Activated gamma-delta T cell treated with Interleukin-2 at 50 U/mL for 16 hours (primary cell): Measurements from ENCODE around the gene ATG16L2.
"Not testable (repeated sequence)": the region's sequence is repeated elsewhere in the genome, so short reads cannot be mapped to it uniquely, and the experiment has no call there.

Experiments used
- DNase-seq: peaks from one replicate; pipeline ENCODE4 v3.0.0-alpha.2; 2020

The ATG16L2 gene

DNA sequence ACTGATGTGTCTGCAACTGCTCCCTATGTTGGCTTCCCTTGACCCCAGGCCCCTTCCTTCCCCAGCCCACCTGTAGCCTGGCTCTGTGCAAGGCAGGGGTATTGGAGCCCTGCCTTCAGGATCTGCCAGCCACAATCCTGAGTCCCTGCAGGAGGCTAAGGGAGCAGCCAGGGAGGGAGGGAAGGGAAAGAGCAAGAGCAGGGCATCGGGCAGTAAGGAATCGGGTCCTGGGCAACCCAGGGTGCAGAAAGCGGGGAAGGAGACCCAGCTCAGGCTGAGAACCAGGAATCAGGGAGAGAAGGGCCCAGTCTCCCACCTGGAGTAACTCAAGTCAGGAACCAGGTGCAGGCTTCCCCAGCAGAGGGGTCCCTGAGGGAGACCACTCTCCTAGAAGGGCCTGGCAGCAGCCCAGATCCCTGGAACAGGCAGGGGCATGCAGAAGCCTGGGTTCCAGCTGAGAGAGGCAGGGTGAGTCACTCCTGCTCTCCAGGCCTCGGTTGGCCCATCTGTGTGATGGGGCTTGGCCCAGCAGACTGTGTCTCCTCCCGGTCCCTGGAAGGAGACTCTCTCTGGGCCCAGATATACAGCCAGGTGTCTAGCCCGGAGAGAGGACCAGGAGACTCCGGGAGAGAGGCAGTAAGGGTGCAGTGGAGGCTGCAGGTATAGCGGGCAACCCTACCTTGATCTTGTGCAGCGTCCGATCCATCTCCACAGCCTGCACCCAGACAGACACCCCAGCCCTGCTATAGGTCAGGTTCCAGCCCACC lies 33.7 kb upstream of the ATG16L2 start:
- no peak for DNase-seq

- no peak for DNase-seq
Observed at GRCh38 chr11:72781063-72781312, 33.2 kb upstream of the ATG16L2 start.

- peak; percentile 44 for DNase-seq
Observed at GRCh38 chr11:72781313-72782080, 32.7 kb upstream of the ATG16L2 start.

- DNase-seq, result no peak
Observed at GRCh38 chr11:72782081-72782920, 31.9 kb upstream of the ATG16L2 start.

GRCh38 chr11:72783144-72783905 lies 30.9 kb upstream of the ATG16L2 start:
- no peak for DNase-seq

GRCh38 chr11:72784662-72785061 lies 29.5 kb upstream of the ATG16L2 start:
- no peak for DNase-seq

DNA sequence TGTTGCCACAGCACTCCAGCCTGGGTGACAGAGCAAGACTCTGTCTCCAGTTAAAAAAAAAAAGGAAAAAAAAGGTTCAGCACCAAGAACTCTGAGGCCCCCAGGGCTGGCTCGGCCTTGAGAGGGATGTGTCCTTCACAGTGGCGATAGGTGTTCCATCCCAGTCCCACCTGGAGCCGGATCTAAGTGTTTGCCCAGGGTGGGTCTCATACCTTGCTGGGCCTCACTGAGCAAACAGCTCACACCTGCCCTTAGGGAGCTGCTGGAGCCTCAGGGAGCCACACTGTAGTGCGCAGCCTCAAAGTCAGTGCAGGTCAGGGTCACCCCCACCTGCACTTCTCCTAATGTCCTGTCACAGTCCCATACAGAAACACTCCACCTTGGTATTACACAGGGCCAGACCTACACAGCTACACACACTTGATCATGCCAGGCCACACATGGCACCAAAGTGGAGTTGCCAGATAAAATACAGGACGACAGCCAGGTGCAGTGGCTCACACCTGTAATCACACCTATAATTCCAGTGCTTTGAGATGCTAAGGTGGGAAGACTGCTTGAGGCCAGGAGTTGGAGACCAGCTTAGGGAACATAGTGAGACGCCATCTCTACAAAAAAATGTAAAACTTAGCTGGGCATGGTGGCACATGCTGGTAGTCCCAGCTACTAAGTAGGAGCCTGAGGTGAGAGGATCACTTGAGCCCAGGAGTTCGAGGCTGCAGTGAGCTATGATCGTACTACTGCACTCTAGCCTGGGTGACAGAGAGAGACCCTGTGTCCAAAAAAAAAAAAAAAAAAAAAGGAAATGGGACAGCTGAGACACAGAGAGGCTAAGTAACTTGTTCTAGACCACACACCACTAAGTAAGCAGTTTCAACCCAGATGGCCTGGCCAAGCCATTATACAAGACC lies 27.7 kb upstream of the ATG16L2 start:
- no peak for DNase-seq

DNA sequence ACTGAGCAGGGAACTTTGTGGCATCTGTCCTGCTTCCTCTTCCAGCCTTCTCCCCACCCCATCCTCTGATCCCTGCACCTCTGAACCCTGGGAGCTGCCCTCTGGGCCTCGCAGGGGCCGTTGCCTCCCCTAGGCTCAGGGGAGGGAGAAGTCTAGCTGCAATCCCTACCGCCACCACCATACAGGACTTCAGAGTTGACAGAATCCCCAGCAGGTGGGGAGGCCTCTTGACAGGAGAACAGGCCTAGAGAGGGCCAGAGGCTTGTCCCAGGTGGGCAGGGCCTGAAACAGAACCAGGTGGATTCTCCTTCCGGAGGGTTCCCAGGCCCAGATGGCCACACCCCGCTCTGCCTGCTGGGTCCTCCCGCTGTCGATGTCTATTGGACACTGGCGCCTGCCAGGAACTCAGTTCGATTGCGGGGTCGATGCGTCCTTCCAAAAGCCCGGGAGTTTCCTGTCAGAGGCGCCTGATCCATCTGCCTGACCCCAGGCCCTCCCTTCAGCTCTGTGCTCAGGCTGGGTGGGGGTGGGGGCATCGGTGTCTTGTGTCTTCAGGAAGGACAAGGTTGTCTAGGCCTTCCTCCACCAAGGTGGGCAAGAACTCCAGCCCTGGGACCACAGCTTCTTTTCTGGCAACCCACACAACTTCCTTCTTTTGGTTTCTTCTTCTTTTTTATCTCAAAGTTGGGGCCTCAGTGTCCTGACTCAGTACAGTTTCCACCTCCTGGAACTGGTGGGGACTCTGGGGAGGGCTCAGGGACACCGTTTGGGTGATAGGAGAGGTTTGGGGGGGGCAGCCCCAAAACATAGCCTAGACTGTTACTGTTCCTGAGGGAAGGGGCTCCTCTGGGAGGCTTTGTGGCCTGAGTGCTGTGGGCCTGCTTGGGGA lies 26.8 kb upstream of the ATG16L2 start:
- DNase-seq, result no peak

DNA sequence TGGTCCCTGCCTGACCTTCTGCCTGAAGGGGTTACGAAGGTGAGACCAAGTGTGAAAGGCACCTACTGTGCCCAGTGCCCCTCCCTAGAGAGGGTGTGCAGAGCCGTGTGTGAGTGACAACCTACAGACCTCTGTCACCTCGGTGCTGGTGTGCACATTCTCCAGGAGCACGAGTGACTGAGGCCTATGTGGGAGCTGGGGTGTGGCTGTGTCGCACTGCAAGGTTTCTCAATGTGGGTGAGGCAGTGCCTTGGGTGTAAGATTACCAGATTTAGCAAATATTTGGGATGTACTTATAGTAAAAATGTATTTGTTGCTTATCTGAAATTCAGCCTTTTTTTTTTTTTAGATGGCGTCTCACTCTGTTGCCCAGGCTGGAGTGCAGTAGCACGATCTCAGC lies 26.0 kb upstream of the ATG16L2 start:
- no peak for DNase-seq

- no peak for DNase-seq
Observed at GRCh38 chr11:72789493-72790131, 24.6 kb upstream of the ATG16L2 start.

GRCh38 chr11:72791228-72791627 lies 23.0 kb upstream of the ATG16L2 start:
- not testable (repeated sequence) for DNase-seq

DNA sequence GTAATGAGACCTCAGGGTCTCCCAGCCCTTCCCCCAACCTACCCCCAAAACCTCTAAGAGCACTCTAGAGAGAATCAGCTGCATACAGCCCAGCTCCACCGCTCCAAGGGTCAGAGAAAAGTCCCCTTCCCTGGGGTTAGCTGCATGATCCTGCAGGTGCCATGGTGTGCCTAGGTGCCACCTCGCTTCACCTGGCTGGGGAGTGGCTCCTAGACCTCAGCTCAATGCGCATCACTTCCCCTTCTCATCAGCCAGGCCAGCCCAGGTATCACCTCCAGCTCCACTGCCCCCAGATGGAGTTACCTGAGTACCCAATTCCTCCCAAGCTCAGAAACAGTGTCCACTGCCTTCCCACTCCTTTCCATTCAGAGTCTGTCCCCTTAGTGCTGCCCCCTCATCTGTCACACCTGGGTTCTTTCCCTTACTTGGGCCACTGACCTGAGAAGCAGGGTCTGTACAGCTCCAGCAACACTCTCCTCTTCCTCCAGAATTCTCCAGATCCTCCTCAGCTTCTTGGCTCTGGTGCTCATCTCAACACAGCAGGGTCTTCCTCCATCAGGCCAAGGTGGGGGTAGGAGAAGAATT lies 21.7 kb upstream of the ATG16L2 start:
- DNase-seq, result no peak

GRCh38 chr11:72793076-72793424 lies 21.2 kb upstream of the ATG16L2 start:
- DNase-seq, result no peak

DNA sequence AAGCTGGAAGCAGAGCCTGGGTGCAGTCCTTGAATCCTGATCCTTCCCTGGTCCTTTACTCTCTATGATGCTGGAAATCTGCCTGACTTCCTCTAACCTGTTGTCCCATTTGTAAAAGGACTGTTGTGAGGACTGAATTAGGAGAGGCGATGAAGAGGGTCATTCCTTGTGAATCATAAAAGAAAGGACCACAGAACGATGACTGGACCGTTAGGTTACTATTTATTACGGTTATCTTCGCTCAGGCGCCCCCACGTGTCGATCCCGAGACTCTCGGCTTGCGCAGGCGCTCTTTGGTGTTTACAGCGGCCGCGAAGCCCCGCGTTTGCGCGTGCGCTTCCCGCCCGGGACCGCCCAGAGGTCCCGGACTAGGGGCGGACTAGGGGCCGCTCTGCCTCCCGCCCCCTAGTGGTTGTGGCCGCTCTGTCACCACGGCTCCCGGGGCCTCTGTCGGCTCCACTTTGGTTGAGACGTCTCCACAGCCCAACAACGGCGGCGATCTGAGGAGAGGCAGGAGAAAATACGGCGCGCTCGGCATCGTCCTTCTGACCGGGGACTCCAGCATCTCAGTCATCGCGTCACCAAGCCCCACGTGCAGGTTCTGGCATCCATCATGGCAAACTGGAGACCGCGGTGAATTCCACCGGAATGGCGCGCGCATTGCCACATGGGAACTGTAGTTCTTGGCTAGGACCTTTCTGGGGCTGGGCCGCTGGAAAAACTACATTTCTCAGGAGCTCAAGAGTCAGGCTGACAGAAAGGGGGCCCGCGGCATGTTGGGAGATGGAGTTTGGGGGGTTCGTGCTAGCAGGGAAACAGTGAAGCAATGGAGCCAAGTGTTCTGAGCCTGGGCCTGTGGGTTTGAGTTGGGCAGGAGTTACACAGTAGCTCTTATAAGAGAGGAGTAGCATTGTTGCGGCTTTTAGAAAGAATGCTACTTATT lies 20.5 kb upstream of the ATG16L2 start, which contains the start of gene STARD10:
Gene STARD10, minus strand, starts transcription at position 623 of the 943 bp plus-strand sequence. CDS start 12,866 bp downstream, outside the sequence.
- DNase-seq, result peak; percentile 94

DNA sequence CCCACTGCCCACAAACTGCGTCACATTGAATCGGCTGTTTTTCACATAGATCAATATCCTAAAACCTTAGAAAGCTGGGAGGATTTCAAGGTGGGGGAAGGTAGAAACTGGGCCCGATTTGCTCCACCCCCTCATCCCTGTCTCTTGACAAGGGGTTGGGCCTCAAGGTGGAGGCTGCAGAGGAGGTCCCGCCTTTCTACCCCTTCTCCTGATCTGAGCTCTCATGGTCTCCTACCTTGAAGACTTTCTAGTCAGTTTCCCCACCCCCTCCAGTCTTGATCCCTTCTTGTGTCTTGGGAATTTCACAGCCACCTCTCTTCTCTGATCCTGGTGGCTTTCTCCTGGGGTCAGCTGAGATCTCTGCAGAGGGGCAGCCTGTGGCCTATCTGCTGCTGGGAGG lies 15.8 kb upstream of the ATG16L2 start:
- DNase-seq, result no peak

- no peak for DNase-seq
Observed at GRCh38 chr11:72799441-72799840, 14.8 kb upstream of the ATG16L2 start.

GRCh38 chr11:72802822-72803221 lies 11.4 kb upstream of the ATG16L2 start:
- no peak for DNase-seq

GRCh38 chr11:72805216-72805615 lies 9.0 kb upstream of the ATG16L2 start:
- no peak for DNase-seq

- DNase-seq, result not testable (repeated sequence)
Observed at GRCh38 chr11:72806378-72806777, 7.8 kb upstream of the ATG16L2 start.
